GM12891 (cell line): Measurements from ENCODE around the gene RPS6KA2.

Experiments
- DNase-seq: peaks from one replicate; pipeline ENCODE4 v3.0.0; 2011; ENCODE audit warnings: low spot score; ENCODE audit not compliant: insufficient read length
- FAIRE-seq: peaks from 2 replicates; lab custom pipeline; 2011; peaks lifted over from hg19 to GRCh38; lab: Jason Lieb, UNC
- PAX5 ChIP-seq: IDR thresholded peaks from 2 replicates; pipeline ENCODE4 v1.6.1; 2011; ENCODE audit warnings: low read length, moderate library complexity, mild to moderate bottlenecking; ENCODE audit not compliant: insufficient read depth, severe bottlenecking
- POLR2A ChIP-seq: IDR thresholded peaks from 2 replicates; pipeline ENCODE4 v1.6.1; 2011; ENCODE audit warnings: low read depth, low read length, control low read depth
- POLR2AphosphoS5 ChIP-seq: IDR thresholded peaks from 2 replicates; pipeline ENCODE4 v1.6.1; 2011; ENCODE audit warnings: low read depth, low read length, control low read depth
- POU2F2 ChIP-seq: IDR thresholded peaks from 2 replicates; pipeline ENCODE4 v1.6.1; 2011; ENCODE audit warnings: low read depth, mild to moderate bottlenecking, control low read depth, low read length, moderate library complexity
- SPI1 ChIP-seq: IDR thresholded peaks from 2 replicates; pipeline ENCODE4 v1.6.1; 2011; ENCODE audit warnings: low read depth, low read length, control low read depth
- TAF1 ChIP-seq: IDR thresholded peaks from 2 replicates; pipeline ENCODE4 v1.6.1; 2011; ENCODE audit warnings: low read depth, low read length, control low read depth

Gene RPS6KA2

GRCh38 chr6:166658115-166658791, 31.2 kb upstream of the RPS6KA2 start:
- TF ChIP-seq PAX5 (no peak), POLR2AphosphoS5 (no peak), POLR2A (no peak), SPI1 (no peak), POU2F2 (no peak), TAF1 (no peak)
- FAIRE-seq (no peak), DNase-seq (no peak)

DNA sequence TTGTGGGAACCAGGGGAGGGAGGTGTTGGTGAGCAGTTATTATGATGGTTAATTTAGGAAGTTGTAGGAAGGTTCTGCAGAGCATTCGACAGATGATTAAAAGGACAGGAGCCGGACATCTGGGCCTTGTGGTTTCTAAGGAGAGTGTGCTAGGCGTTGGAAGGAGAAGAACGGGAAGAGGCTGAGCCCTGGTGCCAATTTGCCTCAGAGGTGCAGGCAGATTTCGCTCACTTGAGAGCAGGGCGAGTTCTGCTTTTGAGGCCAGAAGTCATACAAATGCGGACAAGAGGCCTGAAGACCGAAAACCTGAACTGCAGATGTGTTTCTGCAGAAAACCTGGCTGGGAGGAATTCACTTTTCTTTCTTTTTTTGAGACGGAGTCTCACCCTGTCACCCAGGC, 30.5 kb upstream of the RPS6KA2 start:
- FAIRE-seq (no peak), DNase-seq (no peak)
- TF ChIP-seq SPI1 (no peak; the same call in 1 of the 2 replicates), TAF1 (no peak), POLR2A (no peak), POU2F2 (no peak), POLR2AphosphoS5 (no peak), PAX5 (no peak)

- FAIRE-seq (no peak), DNase-seq (no peak)
- TF ChIP-seq SPI1: no peak
- no peak for TF ChIP-seq TAF1
- no peak for TF ChIP-seq POLR2AphosphoS5
- TF ChIP-seq PAX5: no peak
- no peak for TF ChIP-seq POLR2A
- no peak for TF ChIP-seq POU2F2
These were observed 29.4 kb upstream of the RPS6KA2 start for GRCh38 chr6:166656230-166657151.

DNA sequence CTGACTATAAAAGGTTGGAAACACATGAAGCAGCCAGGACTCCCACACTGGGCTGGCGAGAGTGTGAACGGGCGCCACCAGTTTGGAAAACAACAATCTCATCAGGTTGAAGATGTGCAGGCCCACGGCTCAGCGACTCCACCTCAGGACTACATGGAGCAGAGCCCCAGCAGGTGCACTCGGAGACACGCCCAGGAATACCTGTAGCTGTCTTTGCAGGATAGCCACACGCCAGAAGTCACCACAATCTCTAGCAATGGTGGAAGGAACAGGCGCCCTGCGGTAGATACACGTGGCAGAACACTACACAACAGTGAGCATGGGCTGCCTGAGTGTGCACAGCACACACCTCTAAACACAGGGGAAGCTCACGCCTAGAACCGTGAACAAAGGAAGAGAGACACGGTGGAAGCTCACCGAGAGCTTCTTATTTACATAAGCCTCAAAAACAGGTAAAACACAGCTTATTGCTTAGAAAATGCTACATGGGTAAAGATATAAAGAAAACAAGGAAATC, 28.7 kb upstream of the RPS6KA2 start:
- TF ChIP-seq POLR2AphosphoS5 (no peak), TAF1 (no peak), PAX5 (no peak), POU2F2 (no peak), POLR2A (no peak), SPI1 (no peak)
- DNase-seq: no peak
- peak; percentile 55 for FAIRE-seq

- TF ChIP-seq POLR2A (no peak), POU2F2 (no peak), TAF1 (no peak), POLR2AphosphoS5 (no peak), PAX5 (no peak), SPI1 (no peak)
- FAIRE-seq (peak; percentile 5), DNase-seq (no peak)
These were observed 28.2 kb upstream of the RPS6KA2 start for GRCh38 chr6:166655251-166655650.

DNA sequence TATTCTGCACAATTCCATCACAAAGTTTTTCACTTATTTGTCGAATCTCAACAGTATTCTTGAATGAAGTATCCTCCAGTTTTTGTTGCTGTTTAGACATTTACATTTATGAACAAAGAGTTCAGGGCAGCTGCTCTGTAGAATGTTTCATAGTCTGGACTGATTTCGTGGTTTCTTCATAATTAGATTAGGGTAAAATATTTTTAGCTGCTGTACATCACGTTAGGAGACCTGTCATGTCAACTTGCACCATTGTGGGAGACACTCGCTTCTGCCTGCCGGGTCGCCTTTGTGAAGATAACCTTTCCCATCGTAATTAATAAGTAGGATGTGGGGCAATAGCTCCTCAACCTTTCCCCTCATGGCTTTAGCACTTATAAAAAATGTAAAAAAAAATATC, 27.5 kb upstream of the RPS6KA2 start:
- FAIRE-seq (no peak), DNase-seq (no peak)
- no peak for TF ChIP-seq PAX5
- no peak for TF ChIP-seq POU2F2
- no peak for TF ChIP-seq TAF1
- TF ChIP-seq SPI1: no peak
- TF ChIP-seq POLR2AphosphoS5: no peak
- no peak for TF ChIP-seq POLR2A

DNA sequence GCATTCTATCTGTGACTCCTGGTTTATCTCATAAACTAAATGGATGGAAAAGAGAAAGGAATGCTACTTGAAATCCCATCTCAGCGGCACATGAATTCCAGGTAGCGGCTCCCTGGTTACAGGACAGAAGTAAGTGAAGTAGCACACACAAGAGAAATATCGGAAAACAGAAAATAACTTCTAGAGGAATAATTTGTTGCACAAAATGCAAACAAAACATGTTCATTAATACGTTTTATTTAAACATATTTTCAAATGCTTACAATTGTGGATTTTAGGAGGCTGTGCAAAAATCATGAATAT, 26.5 kb upstream of the RPS6KA2 start:
- DNase-seq (no peak), FAIRE-seq (no peak)
- TF ChIP-seq PAX5 (no peak), POLR2A (no peak), SPI1 (no peak), POLR2AphosphoS5 (no peak), TAF1 (no peak), POU2F2 (no peak)

DNA sequence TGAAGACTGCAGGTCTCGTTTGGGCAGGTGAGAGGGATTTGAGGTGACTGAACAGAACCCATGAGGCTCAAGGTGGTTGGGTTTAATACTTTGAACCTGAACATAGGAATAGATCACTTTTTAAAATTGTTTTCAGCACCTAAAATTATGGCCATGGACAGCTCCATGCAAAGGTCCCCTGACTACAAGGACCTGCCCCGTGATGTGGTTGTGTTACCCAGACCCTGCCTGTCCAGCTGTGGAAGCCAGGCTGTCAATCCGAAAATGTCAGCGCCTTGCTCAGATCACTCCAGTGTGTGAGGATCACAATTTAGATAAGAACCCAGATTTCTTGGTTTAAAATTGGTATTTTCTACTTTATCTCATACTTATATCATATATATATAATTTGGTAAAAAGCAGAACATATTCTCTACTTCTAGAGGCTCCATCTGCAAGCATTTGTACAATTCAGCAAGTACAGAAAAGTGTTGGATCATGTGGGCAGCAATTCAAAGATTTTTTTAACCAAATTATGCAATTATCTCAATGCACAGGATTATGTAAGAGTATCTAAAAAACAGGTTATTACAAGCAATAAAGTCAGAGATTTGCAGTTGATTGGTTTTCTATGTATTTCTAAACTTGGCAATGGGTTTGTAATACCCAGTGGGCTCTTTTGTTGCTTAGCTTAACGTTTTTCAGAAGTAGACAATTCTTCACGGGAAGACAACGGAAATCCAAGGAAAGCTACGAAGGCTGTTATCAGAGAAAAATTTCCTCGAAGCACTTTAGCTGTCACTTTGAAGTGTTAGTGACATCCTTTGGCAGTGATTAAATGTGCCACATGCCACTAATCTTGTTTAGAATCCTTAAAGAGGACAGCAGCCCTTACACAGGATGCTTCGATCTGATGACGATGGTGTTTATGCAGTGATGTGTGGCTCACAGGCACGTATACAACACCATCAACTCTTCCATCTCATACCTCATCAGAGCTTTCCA, 24.1 kb upstream of the RPS6KA2 start:
- DNase-seq (no peak), FAIRE-seq (no peak)
- TF ChIP-seq POLR2AphosphoS5: no peak
- no peak for TF ChIP-seq POLR2A
- TF ChIP-seq SPI1: no peak
- TF ChIP-seq POU2F2: no peak
- TF ChIP-seq TAF1: no peak
- no peak for TF ChIP-seq PAX5
